ENCODE results near the gene PACS2. TPM values are rescaled to one million over a fixed set of nuclear protein-coding genes. Genes with fewer than 3 reads are reported as not detected.
"Not testable (repeated sequence)": the region's sequence is repeated elsewhere in the genome, so short reads cannot be mapped to it uniquely, and the experiment has no call there.

PACS2 gene
- total RNA-seq, 1 donor from 2014 or later, result 32.3 TPM

- DNase-seq (ENCODE audit: low spot score), result no peak
- intact Hi-C loops (cut with micrococcal nuclease), result no loop called here
- no peaks in the 10 kb centered on the region for H3K27me3 Mint-ChIP-seq (ENCODE audit: insufficient read depth)
- H3K4me1 Mint-ChIP-seq (ENCODE audit: low read depth), result peaks cover 4% of the 10 kb centered on the region
- no peak overlapping the region for H3K27ac Mint-ChIP-seq
- H3K9me3 Mint-ChIP-seq, result no peaks in the 10 kb centered on the region
- H3K36me3 Mint-ChIP-seq (ENCODE audit: low read depth), result no peaks in the 10 kb centered on the region
- no peak overlapping the region for H3K4me3 Mint-ChIP-seq
Measured at GRCh38 chr14:105355049-105355575, 40.6 kb downstream of the PACS2 start.

DNA sequence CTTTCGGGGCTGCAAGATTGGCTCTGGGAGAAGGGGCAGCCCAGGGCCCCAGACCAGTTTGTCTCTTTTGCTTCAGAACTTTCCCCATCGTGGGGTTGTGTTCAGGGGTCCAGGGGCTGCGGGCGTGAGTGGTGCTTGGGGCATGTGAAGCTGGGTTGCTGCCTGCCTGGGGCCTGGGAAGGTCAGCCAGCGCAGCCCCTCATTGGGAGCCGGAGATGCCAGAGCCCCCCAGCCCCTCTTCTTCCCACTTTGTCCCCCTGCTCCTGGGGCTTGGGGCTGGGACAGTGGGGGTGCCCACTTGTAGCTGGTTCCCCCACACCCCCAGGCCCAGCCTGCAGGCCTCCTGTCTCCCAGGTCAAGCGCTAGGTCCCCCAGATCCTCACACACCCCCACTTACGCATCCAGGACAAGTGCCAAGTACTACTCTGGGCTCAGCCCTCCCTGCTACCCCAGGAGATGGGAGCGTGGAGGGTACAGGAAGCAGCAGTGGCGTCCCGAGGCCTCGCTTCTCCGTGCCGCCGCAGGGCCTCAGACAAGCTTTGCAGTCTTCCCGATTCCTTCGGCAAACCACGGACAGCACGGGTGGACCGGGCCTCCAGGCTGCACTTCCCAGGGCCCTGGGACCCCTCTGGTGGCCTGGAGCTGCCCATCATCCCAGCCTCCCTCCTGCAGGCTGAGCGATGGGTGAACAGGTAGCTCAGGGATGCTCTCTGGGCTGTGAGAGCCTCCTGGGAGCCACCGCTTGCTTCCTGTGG is 41.5 kb downstream of the PACS2 start:
- no peaks in the 10 kb centered on the region for H3K9me3 Mint-ChIP-seq
- H3K4me1 Mint-ChIP-seq (ENCODE audit: low read depth), result peaks cover 4% of the 10 kb centered on the region
- H3K4me3 Mint-ChIP-seq, result no peak overlapping the region
- intact Hi-C loops (cut with micrococcal nuclease), result no loop called here
- no peak for DNase-seq (ENCODE audit: low spot score)
- no peak overlapping the region for H3K27ac Mint-ChIP-seq
- no peaks in the 10 kb centered on the region for H3K27me3 Mint-ChIP-seq (ENCODE audit: insufficient read depth)
- H3K36me3 Mint-ChIP-seq (ENCODE audit: low read depth), result peaks cover 1% of the 10 kb centered on the region

DNA sequence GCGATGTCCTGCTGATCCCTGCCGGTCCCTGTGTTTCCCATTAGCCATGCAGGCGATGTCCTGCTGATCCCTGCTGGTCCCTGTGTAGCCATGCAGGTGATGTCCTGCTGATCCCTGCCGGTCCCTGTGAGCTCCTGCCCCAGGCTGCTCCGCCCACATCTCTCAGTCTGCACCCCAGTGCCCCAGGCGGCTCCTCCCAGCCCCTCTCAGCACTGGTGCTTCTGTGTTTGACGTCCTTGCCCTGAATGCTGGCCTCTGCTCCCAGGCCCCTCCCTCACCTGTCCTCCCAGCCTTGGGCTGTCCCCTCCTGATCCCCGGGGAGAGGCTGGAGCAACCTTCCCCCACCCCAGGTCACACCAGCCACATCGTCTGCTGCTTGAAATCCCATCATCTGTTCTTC is 42.4 kb downstream of the PACS2 start:
- H3K27me3 Mint-ChIP-seq (ENCODE audit: insufficient read depth), result no peaks in the 10 kb centered on the region
- intact Hi-C loops (cut with micrococcal nuclease), result no loop called here
- peaks cover 3% of the 10 kb centered on the region for H3K4me1 Mint-ChIP-seq (ENCODE audit: low read depth)
- H3K27ac Mint-ChIP-seq, result no peak overlapping the region
- H3K9me3 Mint-ChIP-seq, result no peaks in the 10 kb centered on the region
- peaks cover 1% of the 10 kb centered on the region for H3K36me3 Mint-ChIP-seq (ENCODE audit: low read depth)
- DNase-seq (ENCODE audit: low spot score), result no peak
- no peak overlapping the region for H3K4me3 Mint-ChIP-seq

DNA sequence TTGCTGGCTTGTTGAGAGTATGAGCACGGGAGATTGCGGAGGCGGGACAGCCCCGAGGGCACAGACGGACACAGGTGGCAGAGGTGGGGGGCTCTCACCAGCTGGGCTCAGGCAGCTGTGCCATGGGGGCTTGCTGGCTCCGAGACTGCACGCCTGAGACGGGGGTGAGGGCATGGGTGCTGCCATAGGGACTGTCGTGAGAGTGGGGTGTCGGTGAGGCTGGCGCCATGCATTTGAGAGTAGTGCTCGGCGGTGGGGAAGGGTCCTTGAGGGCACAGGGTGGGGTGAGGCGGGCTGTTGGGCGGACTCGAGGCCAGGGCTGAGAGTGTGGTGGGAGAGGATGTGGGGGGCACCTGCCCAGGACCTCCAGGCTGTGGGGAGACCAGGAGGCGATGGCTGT is 43.1 kb downstream of the PACS2 start:
- H3K27ac Mint-ChIP-seq, result no peak overlapping the region
- no peak overlapping the region for H3K4me3 Mint-ChIP-seq
- intact Hi-C loops (cut with micrococcal nuclease), result no loop called here
- H3K36me3 Mint-ChIP-seq (ENCODE audit: low read depth), result peaks cover 1% of the 10 kb centered on the region
- H3K27me3 Mint-ChIP-seq (ENCODE audit: insufficient read depth), result no peaks in the 10 kb centered on the region
- H3K4me1 Mint-ChIP-seq (ENCODE audit: low read depth), result no peaks in the 10 kb centered on the region
- H3K9me3 Mint-ChIP-seq, result no peaks in the 10 kb centered on the region
- DNase-seq (ENCODE audit: low spot score), result no peak

- Mint-ChIP-seq H3K4me3 (no peak overlapping the region), H3K27me3 (ENCODE audit: insufficient read depth) (no peaks in the 10 kb centered on the region), H3K36me3 (ENCODE audit: low read depth) (peaks cover 1% of the 10 kb centered on the region), H3K27ac (no peak overlapping the region), H3K4me1 (ENCODE audit: low read depth) (no peaks in the 10 kb centered on the region), H3K9me3 (no peaks in the 10 kb centered on the region)
- intact Hi-C loops (cut with micrococcal nuclease), result no loop called here
- no peak for DNase-seq (ENCODE audit: low spot score)
Measured at GRCh38 chr14:105358140-105358846, 43.7 kb downstream of the PACS2 start.

DNA sequence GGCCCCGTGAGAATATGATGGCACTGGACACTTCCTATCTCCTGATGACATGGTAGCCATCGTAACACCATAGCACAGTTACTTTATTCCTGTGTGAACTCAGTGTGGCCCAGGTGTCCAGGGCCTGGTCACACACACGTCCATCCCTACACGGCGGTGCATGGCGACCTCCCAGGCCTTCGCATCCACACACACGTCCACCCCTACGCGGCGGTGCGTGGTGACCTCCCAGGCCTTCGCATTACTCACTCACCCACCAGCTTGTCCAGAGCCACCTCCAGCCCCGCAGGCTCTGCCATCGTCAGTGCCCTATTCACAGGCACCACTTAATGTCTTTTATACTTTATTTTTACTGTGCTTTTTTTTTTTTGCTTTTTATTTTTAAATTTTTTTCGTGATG is 44.4 kb downstream of the PACS2 start:
- Mint-ChIP-seq H3K4me3 (no peak overlapping the region), H3K4me1 (ENCODE audit: low read depth) (no peaks in the 10 kb centered on the region), H3K9me3 (no peaks in the 10 kb centered on the region), H3K27ac (no peak overlapping the region), H3K36me3 (ENCODE audit: low read depth) (peaks cover 1% of the 10 kb centered on the region), H3K27me3 (ENCODE audit: insufficient read depth) (peaks cover 5% of the 10 kb centered on the region)
- DNase-seq (ENCODE audit: low spot score), result no peak
- intact Hi-C loops (cut with micrococcal nuclease), result no loop called here

DNA sequence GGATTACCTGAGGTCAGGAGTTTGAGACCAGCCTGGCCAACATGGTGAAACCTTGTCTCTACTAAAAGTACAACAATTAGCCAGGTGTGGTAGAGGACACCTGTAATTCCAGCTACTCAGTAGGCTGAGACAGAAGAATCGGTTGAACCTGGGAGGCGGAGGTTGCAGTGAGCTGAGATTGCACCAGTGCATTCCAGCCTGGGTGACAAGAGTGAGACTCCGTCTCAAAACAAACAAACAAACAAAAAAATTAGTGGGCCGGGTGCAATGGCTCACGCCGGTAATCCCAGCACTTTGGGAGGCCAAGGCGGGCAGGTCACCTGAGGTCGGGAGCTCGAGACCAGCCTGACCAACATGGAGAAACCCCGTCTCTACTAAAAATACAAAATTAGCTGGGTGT is 46.9 kb downstream of the PACS2 start:
- intact Hi-C loops (cut with micrococcal nuclease); H3K9me3 Mint-ChIP-seq; H3K27me3 Mint-ChIP-seq (ENCODE audit: insufficient read depth); H3K4me3 Mint-ChIP-seq; H3K4me1 Mint-ChIP-seq (ENCODE audit: low read depth); DNase-seq (ENCODE audit: low spot score); H3K27ac Mint-ChIP-seq; H3K36me3 Mint-ChIP-seq (ENCODE audit: low read depth): not testable (repeated sequence)

DNA sequence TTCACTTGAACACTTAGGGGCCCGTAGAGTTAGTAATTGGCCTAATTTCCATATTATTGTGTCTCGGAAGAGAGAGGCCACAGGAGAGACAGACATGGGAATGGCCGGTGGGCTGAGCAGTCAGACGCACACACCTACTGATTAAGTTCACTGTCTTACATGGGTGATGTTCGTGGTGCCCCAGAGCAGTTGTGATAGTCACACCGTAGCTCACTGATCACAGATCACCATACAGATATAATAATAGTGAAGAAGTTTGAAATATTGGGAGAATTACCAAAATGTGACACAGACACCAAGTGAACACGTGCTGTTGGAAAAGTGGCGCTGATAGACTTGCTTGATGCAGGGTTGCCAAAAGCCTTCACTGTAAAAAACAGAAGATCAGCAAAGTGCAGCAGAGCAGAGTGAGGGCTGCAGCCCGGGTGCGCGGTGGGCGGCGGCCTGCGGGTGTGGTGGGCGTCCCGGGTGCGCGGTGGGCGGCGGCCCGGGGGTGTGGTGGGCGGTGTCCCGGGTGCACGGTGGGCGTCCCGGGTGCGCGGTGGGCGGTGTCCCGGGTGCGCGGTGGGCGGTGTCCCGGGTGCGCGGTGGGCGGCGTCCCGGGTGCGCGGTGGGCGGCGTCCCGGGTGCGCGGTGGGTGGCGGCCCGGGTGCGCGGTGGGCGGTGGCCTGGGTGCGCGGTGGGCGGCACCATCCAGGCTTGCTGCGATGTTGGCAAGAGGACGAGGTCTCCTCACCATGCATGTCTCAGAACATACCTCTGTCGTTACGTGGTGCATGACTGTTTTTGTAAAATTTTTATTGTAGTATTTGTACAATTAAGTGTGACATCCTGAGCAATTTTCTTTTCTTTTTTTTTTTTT is 49.5 kb downstream of the PACS2 start:
- intact Hi-C loops (cut with micrococcal nuclease), result no loop called here
- H3K27me3 Mint-ChIP-seq (ENCODE audit: insufficient read depth), result peaks cover 6% of the 10 kb centered on the region
- peaks cover 1% of the 10 kb centered on the region for H3K36me3 Mint-ChIP-seq (ENCODE audit: low read depth)
- H3K27ac Mint-ChIP-seq, result no peak overlapping the region
- no peaks in the 10 kb centered on the region for H3K9me3 Mint-ChIP-seq
- DNase-seq (ENCODE audit: low spot score), result no peak
- H3K4me1 Mint-ChIP-seq (ENCODE audit: low read depth), result no peaks in the 10 kb centered on the region
- no peak overlapping the region for H3K4me3 Mint-ChIP-seq

- no peak overlapping the region for H3K27ac Mint-ChIP-seq
- intact Hi-C loops (cut with micrococcal nuclease), result no loop called here
- H3K9me3 Mint-ChIP-seq, result no peaks in the 10 kb centered on the region
- H3K36me3 Mint-ChIP-seq (ENCODE audit: low read depth), result peaks cover 1% of the 10 kb centered on the region
- DNase-seq (ENCODE audit: low spot score), result no peak
- H3K27me3 Mint-ChIP-seq (ENCODE audit: insufficient read depth), result peaks cover 6% of the 10 kb centered on the region
- no peaks in the 10 kb centered on the region for H3K4me1 Mint-ChIP-seq (ENCODE audit: low read depth)
- H3K4me3 Mint-ChIP-seq, result no peak overlapping the region
Measured at GRCh38 chr14:105365101-105365500, 50.6 kb downstream of the PACS2 start.

- H3K27ac Mint-ChIP-seq, result no peak overlapping the region
Measured at GRCh38 chr14:105365681-105366080, 51.1 kb downstream of the PACS2 start.

DNA sequence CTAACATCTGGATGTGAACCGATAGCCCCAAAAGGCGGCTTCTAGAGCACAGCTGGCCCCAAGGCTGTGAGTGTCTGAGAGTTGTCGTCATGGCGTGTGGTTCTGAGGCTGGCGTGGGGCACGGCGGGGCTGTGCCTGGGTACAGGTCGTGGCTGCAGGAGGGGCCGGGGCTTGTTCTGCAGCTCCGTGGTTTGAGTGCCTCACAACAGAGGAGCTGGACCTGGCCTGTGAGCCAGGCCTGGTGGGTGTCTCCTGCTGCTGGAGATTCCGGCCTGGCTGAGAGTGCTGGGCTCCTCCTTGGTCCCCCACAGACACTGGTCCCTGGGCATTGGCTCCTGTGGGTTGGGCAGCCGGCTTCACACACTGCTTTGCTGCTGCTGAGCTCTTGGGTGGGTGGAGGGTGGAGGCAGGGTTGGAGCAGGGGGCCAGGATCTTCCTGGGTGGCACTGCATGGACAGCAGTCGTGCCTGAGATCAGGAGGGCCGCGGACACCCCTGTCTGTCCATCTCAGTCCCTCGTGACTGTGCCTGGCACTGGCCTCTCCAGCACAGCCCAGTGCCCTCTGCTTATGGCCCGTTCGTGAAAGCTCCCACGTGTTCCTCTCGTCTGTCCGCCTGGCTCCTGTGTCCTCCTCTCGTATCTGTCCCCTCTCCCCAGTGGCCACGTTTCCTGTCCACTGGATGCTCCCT is 52.0 kb downstream of the PACS2 start:
- intact Hi-C loops (cut with micrococcal nuclease), result no loop called here
- Mint-ChIP-seq H3K9me3 (no peaks in the 10 kb centered on the region), H3K27me3 (ENCODE audit: insufficient read depth) (peaks cover 6% of the 10 kb centered on the region), H3K36me3 (ENCODE audit: low read depth) (no peaks in the 10 kb centered on the region), H3K27ac (no peak overlapping the region), H3K4me3 (no peak overlapping the region), H3K4me1 (ENCODE audit: low read depth) (peaks cover 5% of the 10 kb centered on the region)
- DNase-seq (ENCODE audit: low spot score), result no peak

More at GRCh38 chr14:105365681-105366080, 51.1 kb downstream of the PACS2 start:
- no peak for DNase-seq (ENCODE audit: low spot score)
- Mint-ChIP-seq H3K4me1 (ENCODE audit: low read depth) (peaks cover under 1% of the 10 kb centered on the region), H3K4me3 (no peak overlapping the region), H3K9me3 (no peaks in the 10 kb centered on the region), H3K36me3 (ENCODE audit: low read depth) (peaks cover 1% of the 10 kb centered on the region), H3K27me3 (ENCODE audit: insufficient read depth) (peaks cover 6% of the 10 kb centered on the region)
- intact Hi-C loops (cut with micrococcal nuclease), result no loop called here
